Subcutaneous preadipocyte (primary cell): ENCODE results near the gene CACUL1. TPM values are rescaled to one million over a fixed set of nuclear protein-coding genes. Genes with fewer than 3 reads are reported as not detected.

Experiments
- total RNA-seq: library from RNA; depleted of rRNA; stranded (reverse); fragments of >200 nt; gene quantifications from 2 replicates; pipeline ENCODE4 v1.2.3, GENCODE V29; 2012

CACUL1 gene
- 29.0 and 39.9 TPM in 2 replicates for total RNA-seq

DNA sequence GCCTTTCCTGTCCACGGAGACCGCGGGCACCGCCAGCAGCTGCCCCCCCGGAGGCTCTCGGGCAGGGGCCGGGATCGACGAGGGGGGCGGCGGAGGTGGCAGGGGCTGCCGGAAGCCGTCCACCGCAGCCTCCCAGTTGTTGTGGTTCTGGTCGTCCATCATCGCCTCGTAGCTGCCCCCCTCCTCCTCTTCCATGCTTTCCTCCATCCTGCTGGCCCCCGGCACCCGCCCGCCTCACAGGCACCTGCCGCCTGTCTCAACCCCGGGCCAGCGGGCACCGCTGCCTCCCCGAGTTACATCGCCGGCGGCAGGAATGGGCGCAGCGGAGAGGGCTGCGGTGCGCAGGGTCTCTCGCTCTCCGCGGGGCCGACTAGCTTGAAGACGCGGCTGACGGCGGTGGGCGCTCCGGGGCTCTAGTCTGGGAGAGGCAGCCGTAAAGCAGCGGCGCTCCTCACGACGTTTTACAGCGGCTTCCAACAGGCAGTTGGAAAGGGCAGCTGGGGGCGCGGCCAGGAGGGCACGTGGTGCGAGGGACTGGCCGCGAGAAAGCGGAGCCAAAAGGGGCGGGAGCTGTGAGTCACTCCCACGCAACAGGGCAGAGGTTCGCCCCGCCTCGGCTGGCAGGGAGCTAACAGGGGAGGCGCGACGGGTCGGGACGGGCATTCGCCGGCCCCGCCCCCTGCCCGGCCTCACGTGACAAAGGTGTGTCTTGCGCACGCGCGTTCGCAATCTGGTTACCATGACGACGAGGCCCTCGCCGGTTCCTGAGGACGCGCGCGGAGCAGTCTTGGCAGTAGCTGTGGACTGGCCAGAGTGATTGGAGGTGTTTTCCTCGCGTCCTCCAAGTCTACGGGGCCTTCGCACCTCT is at the start of gene CACUL1:
TSS of gene CACUL1 (minus strand) at position 415 of the 868 bp plus-strand sequence. CDS start at position 207, 208 bp downstream.

Other genes with a start within 250 kb of the CACUL1 start
- not detected in 2 replicates for gene PRLHR, start 159.3 kb downstream of the CACUL1 start, total RNA-seq